Tibial artery (tissue), 4 donors: Measurements from ENCODE around the gene TRPM4.

Experiments
- DNase-seq, 2 donors: peaks; one replicate each; pipeline ENCODE4 v3.0.0-alpha.2; 2019
- H3K27ac ChIP-seq, 2 donors: fragments of 200-600 bp; sonication (generic) in 1 of 2; 1 replicate in 1 of 2; 2 replicates in 1 of 2; pipeline ENCODE4 v1.5.1; 2018 to 2019; ENCODE audit warnings: mild to moderate bottlenecking in 1 of 2
- H3K27me3 ChIP-seq, 2 donors: fragments of 200-600 bp; sonication (generic) in 1 of 2; one replicate each; pipeline versions ENCODE4 v1.5.1 to v1.6.0; 2016 to 2019
- H3K36me3 ChIP-seq, 3 donors: fragments of 200-600 bp; sonication (generic) in 2 of 3; one replicate each; pipeline ENCODE4 v1.5.1; 2016 to 2019; ENCODE audit warnings: mild to moderate bottlenecking in 2 of 3
- H3K4me1 ChIP-seq, 4 donors: fragments of 200-600 bp; sonication (generic) in 2 of 4; 1 replicate in 3 of 4; 2 replicates in 1 of 4; pipeline ENCODE4 v1.5.1; 2016 to 2019
- H3K4me3 ChIP-seq, 2 donors: fragments of 200-600 bp; sonication (generic) in 1 of 2; 1 replicate in 1 of 2; 2 replicates in 1 of 2; pipeline ENCODE4 v1.5.1; 2018 to 2019; ENCODE audit warnings: mild to moderate bottlenecking in 2 of 2
- H3K9me3 ChIP-seq, 3 donors: fragments of 200-600 bp; sonication (generic) in 1 of 3; one replicate each; pipeline ENCODE4 v1.5.1; 2016 to 2019
- CTCF ChIP-seq, 2 experiments: fragments of 200-600 bp in 1 of 2; fragments of 450-650 bp in 1 of 2; IDR thresholded peaks; one replicate each; pipeline ENCODE4 v1.5.1; 2017 to 2019; ENCODE audit warnings: antibody characterized with exemption in 2 of 2, mild to moderate bottlenecking in 1 of 2, moderate library complexity in 1 of 2
- intact Hi-C: fragments of 100-400 bp; cut with DNase I; formaldehyde crosslinking; loops from one replicate; pipeline ENCODE4 v1.15.0; 2023; ENCODE audit warnings: low total_unique reads

Gene TRPM4

GRCh38 chr19:49113762-49114629, 43.6 kb upstream of the TRPM4 start, which contains the start of gene LIN7B:
Gene LIN7B (plus strand): TSS chr19:49114370. CDS start chr19:49114405, 35 bp downstream.
- peak within 1 kb of the TSS; percentile 88 to 90 for H3K27ac ChIP-seq
- TF ChIP-seq CTCF (IDR thresholded peaks at IDR 0.05): peak; percentile 43 to 45

GRCh38 chr19:49114630-49115363, 42.8 kb upstream of the TRPM4 start:
- no peak for TF ChIP-seq CTCF (IDR thresholded peaks at IDR 0.05)
- Histone ChIP-seq H3K27ac (peak overlapping the region; percentile 88 to 90), H3K27me3 (no peaks in the 10 kb centered on the region), H3K36me3 (no peaks in the 10 kb centered on the region), H3K4me3 (peak overlapping the region; percentile 87 to 89), H3K9me3 (no peaks in the 10 kb centered on the region), H3K4me1 (peaks cover 5 to 48% (median 36%) of the 10 kb centered on the region in 4 donors)
- intact Hi-C loops: loop anchor here (5.0 kb wide), 2 partner anchors 38 to 242 kb away; partner anchors contain the start of gene PPP1R15A
- DNase-seq: peak; percentile 65 to 86

More at GRCh38 chr19:49113762-49114629, 43.6 kb upstream of the TRPM4 start, which contains the start of gene LIN7B:
- Histone ChIP-seq H3K36me3 (peaks cover 0 to 5% (median under 1%) of the 10 kb centered on the region in 3 donors), H3K4me3 (peak within 1 kb of the TSS; percentile 87 to 89), H3K27me3 (no peaks in the 10 kb centered on the region), H3K4me1 (peaks cover 0 to 43% (median 31%) of the 10 kb centered on the region in 4 donors), H3K9me3 (no peaks in the 10 kb centered on the region)
- intact Hi-C loops: no loop called here
- DNase-seq: peak; percentile 47 to 82

- Histone ChIP-seq H3K4me3 (no peak overlapping the region), H3K36me3 (no peaks in the 10 kb centered on the region), H3K27ac (no peak overlapping the region), H3K9me3 (no peaks in the 10 kb centered on the region), H3K27me3 (peaks cover 0 to 3% of the 10 kb centered on the region in 2 donors), H3K4me1 (peaks cover 7 to 46% (median 30%) of the 10 kb centered on the region in 4 donors)
- peak in 1 of 2 donors; percentile 72 for DNase-seq
- intact Hi-C loops: loop anchor here (5.0 kb wide), 2 partner anchors 36 to 244 kb away; partner anchors contain the start of gene PPP1R15A
- TF ChIP-seq CTCF (IDR thresholded peaks at IDR 0.05): no peak
Measured at GRCh38 chr19:49116544-49116943, 41.0 kb upstream of the TRPM4 start.

- DNase-seq: no peak
- Histone ChIP-seq H3K4me1 (peaks cover 7 to 46% (median 29%) of the 10 kb centered on the region in 4 donors), H3K36me3 (no peaks in the 10 kb centered on the region), H3K9me3 (no peaks in the 10 kb centered on the region), H3K4me3 (peak overlapping the region; percentile 57 to 85), H3K27ac (peak overlapping the region; percentile 85 to 92), H3K27me3 (peaks cover 0 to 3% of the 10 kb centered on the region in 2 donors)
- TF ChIP-seq CTCF (IDR thresholded peaks at IDR 0.05): no peak
- intact Hi-C loops: loop anchor here (5.0 kb wide), 2 partner anchors 34 to 246 kb away; partner anchors contain the start of gene PPP1R15A
Measured at GRCh38 chr19:49117677-49118564, 39.7 kb upstream of the TRPM4 start.
